IPS-NIHi7 (cell line): ENCODE data around the gene CDS2.

Experiments used
- DNase-seq: peaks from one replicate; pipeline ENCODE4 v3.0.0; 2012; ENCODE audit warnings: mixed read lengths; ENCODE audit errors: extremely low spot score

CDS2 gene

GRCh38 chr20:5181958-5182357 lies 55.1 kb downstream of the CDS2 start:
- no peak for DNase-seq

- no peak for DNase-seq
Observed at GRCh38 chr20:5182615-5183254, 55.9 kb downstream of the CDS2 start.

GRCh38 chr20:5183731-5184474 lies 57.1 kb downstream of the CDS2 start:
- no peak for DNase-seq

GRCh38 chr20:5184684-5185083 lies 57.9 kb downstream of the CDS2 start:
- no peak for DNase-seq

- no peak for DNase-seq
Observed at GRCh38 chr20:5187122-5187521, 60.3 kb downstream of the CDS2 start.

- DNase-seq: no peak
Observed at GRCh38 chr20:5188736-5189135, 61.9 kb downstream of the CDS2 start.

- no peak for DNase-seq
Observed at GRCh38 chr20:5189917-5190316, 63.1 kb downstream of the CDS2 start.

GRCh38 chr20:5190444-5190843 lies 63.6 kb downstream of the CDS2 start:
- no peak for DNase-seq

- DNase-seq: peak; percentile 80
Observed at GRCh38 chr20:5191829-5192569, 65.2 kb downstream of the CDS2 start.

- DNase-seq: no peak
Observed at GRCh38 chr20:5192570-5193431, 66.0 kb downstream of the CDS2 start.

- no peak for DNase-seq
Observed at GRCh38 chr20:5195655-5196054, 68.8 kb downstream of the CDS2 start.

- no peak for DNase-seq
Observed at GRCh38 chr20:5196149-5196548, 69.3 kb downstream of the CDS2 start.

GRCh38 chr20:5197270-5197827 lies 70.5 kb downstream of the CDS2 start:
- DNase-seq: no peak

- no peak for DNase-seq
Observed at GRCh38 chr20:5197847-5198650, 71.2 kb downstream of the CDS2 start.

- DNase-seq: no peak
Observed at GRCh38 chr20:5198651-5198924, 71.8 kb downstream of the CDS2 start.

- no peak for DNase-seq
Observed at GRCh38 chr20:5203380-5203779, 76.6 kb downstream of the CDS2 start.

GRCh38 chr20:5205348-5206210 lies 78.8 kb downstream of the CDS2 start:
- peak; percentile 92 for DNase-seq

- DNase-seq: no peak
Observed at GRCh38 chr20:5207138-5207537, 80.3 kb downstream of the CDS2 start.

- no peak for DNase-seq
Observed at GRCh38 chr20:5211803-5212714, 85.3 kb downstream of the CDS2 start.
